Naive thymus-derived CD4-positive, alpha-beta T cell (primary cell): ENCODE measurements around the gene HSPA1B. TPM values are rescaled to one million over a fixed set of nuclear protein-coding genes. Genes with fewer than 3 reads are reported as not detected.

Experiments
- ATAC-seq: fragments of 150-1000 bp; cut with Tn5 transposase; 2 replicates; pipeline ENCODE4 v1.10.0; 2021; ENCODE audit warnings: mild to moderate bottlenecking, moderate library complexity
- CTCF ChIA-PET: fragments of 350-600 bp; sonication (Branson Sonifier 250); formaldehyde crosslinking; loops from one replicate; lab custom pipeline; 2021; ENCODE audit warnings: antibody characterized with exemption; lab: Charles Lee
- POLR2A ChIA-PET: fragments of 350-600 bp; sonication (Branson Sonifier 250); formaldehyde crosslinking; loops from one replicate; lab custom pipeline; 2021; ENCODE audit warnings: antibody characterized with exemption, inconsistent platforms; lab: Charles Lee
- DNase-seq, 9 donors: peaks; one replicate each; pipeline versions ENCODE4 v3.0.0 to v3.0.0-alpha.2; 2020 to 2022; ENCODE audit warnings: mixed read lengths in 1 of 9
- H3K27ac ChIP-seq: one replicate; pipeline ENCODE4 v1.7.0; 2013; ENCODE audit warnings: mild to moderate bottlenecking, low read depth, low read length, moderate library complexity
- H3K27me3 ChIP-seq, 2 donors: one replicate each; pipeline ENCODE4 v1.7.0; 2013; ENCODE audit warnings: low read length in 2 of 2, mild to moderate bottlenecking in 2 of 2, moderate library complexity in 2 of 2; ENCODE audit not compliant: control insufficient read depth in 2 of 2, insufficient read depth in 2 of 2
- H3K36me3 ChIP-seq, 3 experiments: 1 replicate in 2 of 3; 2 replicates in 1 of 3; pipeline ENCODE4 v1.7.0; 2013; ENCODE audit warnings: low read length in 3 of 3, mild to moderate bottlenecking in 3 of 3, moderate library complexity in 1 of 3; ENCODE audit not compliant: insufficient read depth in 3 of 3, control insufficient read depth in 2 of 3
- H3K4me1 ChIP-seq, 2 donors: one replicate each; pipeline ENCODE4 v1.7.0; 2013; ENCODE audit warnings: low read length in 2 of 2, mild to moderate bottlenecking in 2 of 2, moderate library complexity in 1 of 2; ENCODE audit not compliant: control insufficient read depth in 2 of 2, insufficient read depth in 2 of 2
- H3K4me3 ChIP-seq: 2 replicates; pipeline ENCODE4 v1.7.0; 2013; ENCODE audit warnings: mild to moderate bottlenecking, low read length
- H3K9me3 ChIP-seq, 3 experiments: 1 replicate in 2 of 3; 2 replicates in 1 of 3; pipeline ENCODE4 v1.7.0; 2013; ENCODE audit warnings: low read length in 3 of 3; ENCODE audit not compliant: control insufficient read depth in 2 of 3
- H3K27ac Mint-ChIP-seq, 9 donors: one replicate each; pipeline ENCODE4 v1.8.0; 2020 to 2022; ENCODE audit warnings: mixed read lengths in 9 of 9, mild to moderate bottlenecking in 8 of 9, moderate library complexity in 5 of 9, inconsistent platforms in 2 of 9
- H3K27me3 Mint-ChIP-seq, 5 donors: one replicate each; pipeline ENCODE4 v1.8.0; 2021 to 2022; ENCODE audit warnings: mixed read lengths in 5 of 5, mild to moderate bottlenecking in 1 of 5
- H3K36me3 Mint-ChIP-seq, 5 donors: one replicate each; pipeline ENCODE4 v1.8.0; 2020 to 2022; ENCODE audit warnings: mixed read lengths in 5 of 5, mild to moderate bottlenecking in 3 of 5, inconsistent platforms in 1 of 5
- H3K4me1 Mint-ChIP-seq, 7 donors: one replicate each; pipeline ENCODE4 v1.8.0; 2020 to 2022; ENCODE audit warnings: mixed read lengths in 7 of 7, mild to moderate bottlenecking in 3 of 7, inconsistent platforms in 1 of 7
- H3K4me3 Mint-ChIP-seq, 10 donors: one replicate each; pipeline ENCODE4 v1.8.0; 2020 to 2022; ENCODE audit warnings: mild to moderate bottlenecking in 10 of 10, mixed read lengths in 10 of 10, moderate library complexity in 6 of 10, inconsistent platforms in 2 of 10
- H3K9me3 Mint-ChIP-seq, 11 donors: one replicate each; pipeline ENCODE4 v1.8.0; 2020 to 2022; ENCODE audit warnings: mixed read lengths in 11 of 11, mild to moderate bottlenecking in 4 of 11, inconsistent platforms in 1 of 11, moderate library complexity in 1 of 11
- intact Hi-C, 2 donors: fragments of 100-400 bp; cut with micrococcal nuclease; formaldehyde crosslinking; loops; one replicate each; pipeline ENCODE4 v1.15.1; 2023
- polyA plus RNA-seq, 2 donors: library from polyadenylated mRNA; unstranded; fragments of 300-500 nt; fragmentation: Illumina TruSeq; gene quantifications; one replicate each; pipeline ENCODE4 v1.2.3, GENCODE V29; 2021
- total RNA-seq, 6 experiments: library from RNA in 5 of 6; stranded (reverse) in 5 of 6; gene quantifications; 1 replicate in 5 of 6; 2 replicates in 1 of 6; pipeline ENCODE4 v1.2.3 and lab custom pipeline; 2021 to 2026

Gene HSPA1B
- total and polyA plus RNA-seq, 7 experiments from 2014 or later, result 2.8 to 68.9 (median 16.7) TPM

DNA sequence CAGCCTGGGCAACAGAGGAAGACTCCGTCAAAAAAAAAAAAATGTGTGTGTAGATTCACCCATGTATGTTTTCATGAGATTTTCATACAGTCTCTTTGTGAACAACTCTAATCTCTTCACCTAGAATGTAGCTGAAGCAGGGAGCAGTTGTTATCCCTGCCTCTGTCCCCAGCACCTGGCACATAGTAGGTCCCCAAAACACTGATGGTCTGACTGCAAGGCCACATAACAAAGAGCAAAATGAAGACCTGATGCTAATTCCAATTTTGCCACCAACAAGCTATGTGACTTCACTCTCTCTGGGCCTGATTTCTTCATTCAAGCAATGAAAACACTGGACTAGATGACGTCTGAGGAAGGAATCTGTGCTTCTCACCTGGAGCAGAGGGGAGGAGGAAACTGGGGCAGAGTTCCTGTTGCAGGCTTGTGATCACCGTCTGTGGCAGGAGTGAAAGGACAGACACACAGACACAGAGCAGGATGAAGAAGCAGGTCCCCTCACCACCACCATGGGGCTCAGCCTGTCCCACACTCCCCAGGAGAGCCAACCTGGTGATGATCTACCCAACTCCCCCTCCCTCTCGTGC, 46.6 kb downstream of the HSPA1B start:
- no peaks in the 10 kb centered on the region for H3K36me3 ChIP-seq
- H3K4me3 ChIP-seq, result no peak overlapping the region
- DNase-seq (no peak), ATAC-seq (no peak)
- no peaks in the 10 kb centered on the region for H3K27me3 ChIP-seq
- Mint-ChIP-seq H3K9me3 (no peaks in the 10 kb centered on the region), H3K4me1 (peaks cover 0 to 7% (median 0%) of the 10 kb centered on the region in 7 donors), H3K27ac (peak overlapping the region in 4 of 9 donors; percentile 22 to 85 (median 44)), H3K4me3 (no peak overlapping the region), H3K27me3 (peaks cover 0 to 3% (median 0%) of the 10 kb centered on the region in 5 donors), H3K36me3 (no peaks in the 10 kb centered on the region)
- H3K9me3 ChIP-seq, result no peaks in the 10 kb centered on the region
- H3K27ac ChIP-seq, result no peak overlapping the region
- no peaks in the 10 kb centered on the region for H3K4me1 ChIP-seq
- CTCF ChIA-PET, result no interaction called here
- intact Hi-C loops, result no loop called here
- POLR2A ChIA-PET, result no interaction called here

DNA sequence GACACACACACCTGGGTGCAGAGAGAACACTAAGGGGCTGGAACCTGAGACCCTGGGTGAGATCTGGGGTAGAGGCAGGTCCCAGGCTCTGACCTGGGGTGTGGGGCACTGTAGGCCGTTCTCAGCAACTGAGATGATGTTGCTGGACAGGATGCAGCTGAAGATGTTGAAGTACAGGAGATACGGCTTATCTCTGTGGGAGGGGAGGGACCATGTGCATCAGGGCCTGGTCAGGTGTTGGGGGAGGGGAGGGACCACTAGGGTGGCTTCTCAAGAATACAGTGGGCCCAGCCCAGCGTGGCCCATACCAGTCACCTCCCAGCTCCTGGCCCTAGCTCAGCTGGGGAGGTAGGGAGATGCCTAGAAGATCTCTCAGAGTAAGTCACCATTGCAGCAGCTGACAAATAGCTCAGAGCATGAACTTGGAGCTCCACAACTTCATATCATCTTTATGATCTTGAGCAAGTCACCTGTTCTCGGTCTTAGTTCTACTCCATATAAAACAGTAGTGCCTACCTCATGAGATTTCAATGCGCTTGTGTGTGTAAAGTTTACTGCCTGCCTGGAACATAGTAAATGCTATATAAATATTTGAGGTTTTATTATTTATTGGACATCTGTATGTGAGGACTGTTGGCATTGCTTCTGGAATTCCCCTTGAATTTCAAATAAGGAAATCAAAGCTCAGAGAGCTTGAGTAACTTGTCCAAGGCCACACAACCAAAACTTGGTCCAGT, 47.5 kb downstream of the HSPA1B start:
- no peaks in the 10 kb centered on the region for H3K4me1 ChIP-seq
- H3K27me3 ChIP-seq, result no peaks in the 10 kb centered on the region
- ATAC-seq (no peak), DNase-seq (no peak)
- H3K9me3 ChIP-seq, result no peaks in the 10 kb centered on the region
- H3K36me3 ChIP-seq, result peaks cover 0 to 7% (median 0%) of the 10 kb centered on the region in 3 experiments
- H3K27me3 Mint-ChIP-seq, result peaks cover 0 to 3% (median 0%) of the 10 kb centered on the region in 5 donors
- H3K4me3 Mint-ChIP-seq, result no peak overlapping the region
- H3K27ac ChIP-seq, result no peak overlapping the region
- ChIA-PET CTCF (no interaction called here), POLR2A (no interaction called here)
- no peaks in the 10 kb centered on the region for H3K9me3 Mint-ChIP-seq
- H3K4me1 Mint-ChIP-seq, result peaks cover 0 to 7% (median 0%) of the 10 kb centered on the region in 7 donors
- peaks cover 0 to 7% (median 4%) of the 10 kb centered on the region in 5 donors for H3K36me3 Mint-ChIP-seq
- H3K27ac Mint-ChIP-seq, result peak overlapping the region in 2 of 9 donors; percentile 22 to 85
- intact Hi-C loops, result no loop called here
- H3K4me3 ChIP-seq, result no peak overlapping the region

DNA sequence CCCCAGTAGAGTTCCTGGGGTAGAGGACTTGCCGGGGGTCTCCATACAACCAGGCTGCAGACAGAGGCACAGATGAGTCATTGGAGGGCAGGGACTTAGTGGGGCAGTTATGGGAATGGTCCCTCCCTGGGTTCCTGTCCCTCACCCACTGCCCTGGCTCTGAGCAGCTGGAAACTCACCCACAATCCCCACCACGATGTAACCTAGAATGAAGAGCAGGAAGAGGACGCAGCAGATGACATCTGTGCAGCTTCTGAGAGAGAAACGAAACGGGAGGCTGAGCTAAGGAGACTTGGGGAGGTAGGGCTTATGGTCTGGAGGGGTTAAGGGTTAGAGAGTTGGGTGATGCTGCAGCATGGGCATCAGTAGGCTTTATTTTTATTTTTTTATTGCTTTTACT, 48.3 kb downstream of the HSPA1B start:
- Mint-ChIP-seq H3K4me1 (peaks cover 0 to 7% (median 0%) of the 10 kb centered on the region in 7 donors), H3K27me3 (peaks cover 0 to 3% (median 0%) of the 10 kb centered on the region in 5 donors), H3K9me3 (no peaks in the 10 kb centered on the region), H3K4me3 (no peak overlapping the region), H3K27ac (peak overlapping the region in 3 of 9 donors; percentile 15 to 81 (median 31)), H3K36me3 (peaks cover 0 to 14% (median 6%) of the 10 kb centered on the region in 5 donors)
- no peak for DNase-seq
- Histone ChIP-seq H3K4me1 (no peaks in the 10 kb centered on the region), H3K36me3 (peaks cover 0 to 15% (median 0%) of the 10 kb centered on the region in 3 experiments), H3K4me3 (no peak overlapping the region), H3K27me3 (no peaks in the 10 kb centered on the region), H3K9me3 (no peaks in the 10 kb centered on the region), H3K27ac (no peak overlapping the region)
- ATAC-seq, result no peak
- CTCF ChIA-PET, result no interaction called here
- intact Hi-C loops, result no loop called here
- POLR2A ChIA-PET, result no interaction called here

DNA sequence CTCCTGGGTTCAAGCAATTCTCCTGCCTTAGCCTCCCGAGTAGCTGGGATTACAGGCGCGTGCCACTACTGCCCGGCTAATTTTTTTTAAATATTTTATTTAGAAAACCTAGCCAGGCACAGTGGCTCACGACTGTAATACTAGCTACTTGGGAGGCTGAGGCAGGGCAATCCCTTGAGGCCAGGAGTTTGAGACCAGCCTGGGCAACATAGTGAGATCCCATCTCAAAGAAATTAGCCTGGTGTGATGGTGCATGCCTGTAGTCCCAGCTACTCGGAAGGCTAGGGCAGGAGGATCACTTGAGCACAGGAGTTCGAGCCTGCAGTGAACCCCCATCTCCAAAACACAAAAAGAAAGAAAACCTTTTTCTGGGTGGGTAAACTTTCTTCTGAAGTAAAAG, 48.8 kb downstream of the HSPA1B start:
- no peak for DNase-seq
- Histone ChIP-seq H3K9me3 (no peaks in the 10 kb centered on the region), H3K4me3 (no peak overlapping the region), H3K27ac (no peak overlapping the region), H3K4me1 (no peaks in the 10 kb centered on the region), H3K27me3 (no peaks in the 10 kb centered on the region), H3K36me3 (peaks cover 0 to 20% (median 2%) of the 10 kb centered on the region in 3 experiments)
- H3K4me1 Mint-ChIP-seq, result peaks cover 0 to 4% (median 0%) of the 10 kb centered on the region in 7 donors
- intact Hi-C loops, result no loop called here
- no peak overlapping the region for H3K4me3 Mint-ChIP-seq
- CTCF ChIA-PET, result interaction anchor here (1.3 kb wide), 1 partner anchor 12 kb away, joined by 3 read pairs; no protein-coding TSS in a partner anchor
- peaks cover 0 to 3% (median 0%) of the 10 kb centered on the region in 5 donors for H3K27me3 Mint-ChIP-seq
- POLR2A ChIA-PET, result no interaction called here
- H3K9me3 Mint-ChIP-seq, result no peaks in the 10 kb centered on the region
- peaks cover 3 to 19% (median 9%) of the 10 kb centered on the region in 5 donors for H3K36me3 Mint-ChIP-seq
- peak overlapping the region in 2 of 9 donors; percentile 15 to 81 for H3K27ac Mint-ChIP-seq
- no peak for ATAC-seq

DNA sequence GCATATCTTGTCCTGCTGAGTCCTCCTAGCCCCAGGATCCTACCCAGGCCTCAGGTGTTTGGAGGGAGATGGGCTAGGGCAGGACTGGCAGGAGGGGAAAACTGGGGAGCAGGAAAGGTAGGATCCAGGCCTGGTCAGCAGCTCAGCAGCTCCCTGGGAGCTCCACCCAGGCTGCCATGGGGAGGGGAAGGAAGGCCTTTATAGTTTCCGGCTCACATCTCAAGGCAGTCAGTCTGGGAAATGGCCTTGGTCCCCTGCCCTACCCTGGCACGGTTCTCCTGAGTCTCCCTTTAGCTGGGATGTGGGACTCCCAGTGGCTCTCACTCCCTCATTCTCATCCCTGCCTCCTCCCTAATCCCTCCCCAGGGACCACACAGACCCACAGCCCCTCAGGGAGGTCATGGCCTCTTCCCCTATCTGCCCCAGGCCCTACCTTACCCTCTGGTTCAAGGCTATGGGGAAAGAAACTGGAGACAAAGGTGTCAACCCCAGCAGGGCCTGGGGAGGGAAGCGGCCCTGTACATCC, 49.6 kb downstream of the HSPA1B start:
- Histone ChIP-seq H3K4me3 (no peak overlapping the region), H3K27ac (no peak overlapping the region), H3K27me3 (no peaks in the 10 kb centered on the region), H3K36me3 (peaks cover 0 to 28% (median 3%) of the 10 kb centered on the region in 3 experiments), H3K4me1 (no peaks in the 10 kb centered on the region), H3K9me3 (no peaks in the 10 kb centered on the region)
- intact Hi-C loops, result no loop called here
- ChIA-PET CTCF (interaction anchor here (1.3 kb wide), 1 partner anchor 11 kb away, joined by 3 read pairs; no protein-coding TSS in a partner anchor), POLR2A (no interaction called here)
- DNase-seq (no peak), ATAC-seq (no peak)
- no peaks in the 10 kb centered on the region for H3K9me3 Mint-ChIP-seq
- no peak overlapping the region for H3K4me3 Mint-ChIP-seq
- H3K27ac Mint-ChIP-seq, result no peak overlapping the region
- H3K27me3 Mint-ChIP-seq, result no peaks in the 10 kb centered on the region
- peaks cover 6 to 25% (median 12%) of the 10 kb centered on the region in 5 donors for H3K36me3 Mint-ChIP-seq
- peaks cover 0 to 4% (median 0%) of the 10 kb centered on the region in 7 donors for H3K4me1 Mint-ChIP-seq

GRCh38 chr6:31877651-31878161, 50.2 kb downstream of the HSPA1B start:
- Mint-ChIP-seq H3K36me3 (peaks cover 6 to 31% (median 13%) of the 10 kb centered on the region in 5 donors), H3K27me3 (no peaks in the 10 kb centered on the region), H3K9me3 (no peaks in the 10 kb centered on the region), H3K4me3 (no peak overlapping the region), H3K27ac (peak overlapping the region in 1 of 9 donors; percentile 67), H3K4me1 (peaks cover 0 to 4% (median 0%) of the 10 kb centered on the region in 7 donors)
- no peak overlapping the region for H3K27ac ChIP-seq
- CTCF ChIA-PET, result interaction anchor here (1.3 kb wide), 1 partner anchor 10 kb away, joined by 3 read pairs; no protein-coding TSS in a partner anchor
- intact Hi-C loops, result no loop called here
- peaks cover 0 to 33% (median 3%) of the 10 kb centered on the region in 3 experiments for H3K36me3 ChIP-seq
- ATAC-seq (no peak), DNase-seq (no peak)
- no peaks in the 10 kb centered on the region for H3K9me3 ChIP-seq
- H3K27me3 ChIP-seq, result no peaks in the 10 kb centered on the region
- no peak overlapping the region for H3K4me3 ChIP-seq
- no peaks in the 10 kb centered on the region for H3K4me1 ChIP-seq
- POLR2A ChIA-PET, result no interaction called here
